Measurements from ENCODE around the gene RAB12.

Gene RAB12

GRCh38 chr18:8601277-8602032, 7.8 kb upstream of the RAB12 start:
- Histone ChIP-seq H3K36me3 (ENCODE audit: insufficient read depth, low read length) (no peaks in the 10 kb centered on the region), H3K4me1 (ENCODE audit: control insufficient read depth, insufficient read depth, low read length) (no peaks in the 10 kb centered on the region), H3K9me3 (replicated peaks; ENCODE audit: low read length) (no peaks in the 10 kb centered on the region), H3K4me2 (ENCODE audit: low read length) (no peak overlapping the region), H3K4me3 (ENCODE audit: low read length) (no peak overlapping the region), H3K9ac (ENCODE audit: low read depth, low read length) (no peak overlapping the region), H3K27me3 (ENCODE audit: control insufficient read depth, insufficient read depth, low read length) (peaks cover 29% of the 10 kb centered on the region)

GRCh38 chr18:8602040-8602439, 7.2 kb upstream of the RAB12 start:
- Histone ChIP-seq H3K9me3 (replicated peaks; ENCODE audit: low read length) (no peaks in the 10 kb centered on the region), H3K4me1 (ENCODE audit: control insufficient read depth, insufficient read depth, low read length) (no peaks in the 10 kb centered on the region), H3K36me3 (ENCODE audit: insufficient read depth, low read length) (no peaks in the 10 kb centered on the region), H3K4me2 (ENCODE audit: low read length) (no peak overlapping the region), H3K9ac (ENCODE audit: low read depth, low read length) (no peak overlapping the region), H3K4me3 (ENCODE audit: low read length) (no peak overlapping the region), H3K27me3 (ENCODE audit: control insufficient read depth, insufficient read depth, low read length) (peaks cover 29% of the 10 kb centered on the region)

DNA sequence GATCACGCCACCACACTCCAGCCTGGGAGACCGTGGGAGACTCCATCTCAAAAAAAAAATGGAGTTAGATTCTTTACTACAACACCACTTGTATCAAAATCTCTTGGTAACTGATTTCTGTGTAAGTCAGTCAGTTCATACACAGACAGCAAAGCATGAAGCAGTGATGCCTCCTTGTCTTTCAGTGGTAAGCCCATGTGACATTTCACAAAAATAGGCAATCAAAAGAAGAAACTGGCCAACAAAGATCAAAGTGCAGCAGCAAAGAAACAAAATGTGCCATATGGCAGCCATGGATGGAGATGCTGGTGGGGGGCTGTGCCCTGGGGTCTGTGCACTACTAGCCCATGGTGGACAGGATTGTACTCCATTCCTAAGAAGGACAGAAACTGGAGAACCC, 6.7 kb upstream of the RAB12 start:
- Histone ChIP-seq H3K27me3 (ENCODE audit: control insufficient read depth, insufficient read depth, low read length) (peaks cover 29% of the 10 kb centered on the region), H3K4me1 (ENCODE audit: control insufficient read depth, insufficient read depth, low read length) (peaks cover 2% of the 10 kb centered on the region), H3K9me3 (replicated peaks; ENCODE audit: low read length) (no peaks in the 10 kb centered on the region), H3K36me3 (ENCODE audit: insufficient read depth, low read length) (no peaks in the 10 kb centered on the region), H3K9ac (ENCODE audit: low read depth, low read length) (no peak overlapping the region), H3K4me2 (ENCODE audit: low read length) (no peak overlapping the region), H3K4me3 (ENCODE audit: low read length) (no peak overlapping the region)

- Histone ChIP-seq H3K4me2 (ENCODE audit: low read length) (no peak overlapping the region), H3K4me1 (ENCODE audit: control insufficient read depth, insufficient read depth, low read length) (peaks cover 15% of the 10 kb centered on the region), H3K9me3 (replicated peaks; ENCODE audit: low read length) (no peaks in the 10 kb centered on the region), H3K9ac (ENCODE audit: low read depth, low read length) (no peak overlapping the region), H3K36me3 (ENCODE audit: insufficient read depth, low read length) (no peaks in the 10 kb centered on the region), H3K4me3 (ENCODE audit: low read length) (no peak overlapping the region), H3K27me3 (ENCODE audit: control insufficient read depth, insufficient read depth, low read length) (peaks cover 22% of the 10 kb centered on the region)
Observed at GRCh38 chr18:8603663-8604520, 5.3 kb upstream of the RAB12 start.

GRCh38 chr18:8605974-8606373, 3.3 kb upstream of the RAB12 start:
- no peaks in the 10 kb centered on the region for H3K9me3 ChIP-seq (replicated peaks; ENCODE audit: low read length)
- no peaks in the 10 kb centered on the region for H3K36me3 ChIP-seq (ENCODE audit: insufficient read depth, low read length)
- peaks cover 21% of the 10 kb centered on the region for H3K4me1 ChIP-seq (ENCODE audit: control insufficient read depth, insufficient read depth, low read length)
- no peak overlapping the region for H3K4me3 ChIP-seq (ENCODE audit: low read length)
- no peak overlapping the region for H3K4me2 ChIP-seq (ENCODE audit: low read length)
- peaks cover 10% of the 10 kb centered on the region for H3K27me3 ChIP-seq (ENCODE audit: control insufficient read depth, insufficient read depth, low read length)
- no peak overlapping the region for H3K9ac ChIP-seq (ENCODE audit: low read depth, low read length)

DNA sequence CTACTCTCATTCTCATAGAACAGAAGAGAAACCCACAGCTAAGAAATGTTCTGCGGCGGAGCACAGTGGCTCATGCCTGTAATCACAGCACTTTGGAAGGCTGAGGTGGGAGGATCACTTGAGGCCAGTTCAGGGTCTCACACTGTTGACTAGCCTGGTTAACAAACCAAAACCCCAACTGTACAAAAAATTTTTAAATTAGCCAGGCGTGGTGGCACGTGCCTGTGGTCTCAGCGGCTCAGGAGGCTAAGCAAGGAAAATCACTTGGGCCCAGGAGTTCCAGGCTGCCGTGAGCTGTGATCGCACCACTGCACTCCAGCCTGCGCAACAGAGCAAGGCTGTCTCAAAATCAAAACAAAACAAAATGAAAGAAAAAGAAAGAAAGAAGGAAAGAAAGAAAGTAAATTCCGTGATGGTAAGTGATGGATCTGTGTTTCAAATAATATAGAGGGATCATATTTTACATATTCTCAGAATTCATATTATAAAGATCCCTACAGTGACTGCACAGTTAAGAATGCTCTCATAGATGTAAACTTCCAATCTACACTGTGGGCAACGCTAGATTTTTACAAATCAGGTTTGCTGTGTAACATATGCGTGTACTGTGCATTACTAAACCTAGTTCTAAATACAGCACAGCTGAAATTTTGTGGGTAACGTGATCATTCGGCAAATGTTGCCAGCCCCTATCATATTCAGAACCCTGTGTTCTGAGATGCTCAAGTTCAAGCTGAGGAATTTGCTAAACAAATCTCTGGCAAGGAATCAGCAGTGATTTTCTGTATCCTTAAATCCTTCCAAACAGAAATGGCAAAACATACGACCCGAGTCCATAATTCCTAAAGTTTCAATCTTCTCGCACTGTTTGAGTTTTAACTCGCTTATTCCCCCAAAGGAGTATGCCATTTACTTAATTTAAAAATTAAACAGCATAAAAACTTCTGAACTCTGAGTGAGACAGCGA, 1.2 kb upstream of the RAB12 start:
- Histone ChIP-seq H3K27me3 (ENCODE audit: control insufficient read depth, insufficient read depth, low read length) (peaks cover 4% of the 10 kb centered on the region), H3K36me3 (ENCODE audit: insufficient read depth, low read length) (peaks cover 7% of the 10 kb centered on the region), H3K4me1 (ENCODE audit: control insufficient read depth, insufficient read depth, low read length) (peaks cover 27% of the 10 kb centered on the region), H3K9ac (ENCODE audit: low read depth, low read length) (peak overlapping the region; percentile 78), H3K4me2 (ENCODE audit: low read length) (peak overlapping the region; percentile 90), H3K9me3 (replicated peaks; ENCODE audit: low read length) (no peaks in the 10 kb centered on the region), H3K4me3 (ENCODE audit: low read length) (peak overlapping the region; percentile 90)

- H3K36me3 ChIP-seq (ENCODE audit: insufficient read depth, low read length), result peaks cover 7% of the 10 kb centered on the region
- no peaks in the 10 kb centered on the region for H3K9me3 ChIP-seq (replicated peaks; ENCODE audit: low read length)
- peaks cover 28% of the 10 kb centered on the region for H3K4me1 ChIP-seq (ENCODE audit: control insufficient read depth, insufficient read depth, low read length)
- peak overlapping the region; percentile 93 for H3K9ac ChIP-seq (ENCODE audit: low read depth, low read length)
- peak overlapping the region; percentile 90 for H3K4me3 ChIP-seq (ENCODE audit: low read length)
- peak overlapping the region; percentile 88 for H3K4me2 ChIP-seq (ENCODE audit: low read length)
- H3K27me3 ChIP-seq (ENCODE audit: control insufficient read depth, insufficient read depth, low read length), result no peaks in the 10 kb centered on the region
Observed at GRCh38 chr18:8609659-8610458, 622 bp downstream of the RAB12 start.

DNA sequence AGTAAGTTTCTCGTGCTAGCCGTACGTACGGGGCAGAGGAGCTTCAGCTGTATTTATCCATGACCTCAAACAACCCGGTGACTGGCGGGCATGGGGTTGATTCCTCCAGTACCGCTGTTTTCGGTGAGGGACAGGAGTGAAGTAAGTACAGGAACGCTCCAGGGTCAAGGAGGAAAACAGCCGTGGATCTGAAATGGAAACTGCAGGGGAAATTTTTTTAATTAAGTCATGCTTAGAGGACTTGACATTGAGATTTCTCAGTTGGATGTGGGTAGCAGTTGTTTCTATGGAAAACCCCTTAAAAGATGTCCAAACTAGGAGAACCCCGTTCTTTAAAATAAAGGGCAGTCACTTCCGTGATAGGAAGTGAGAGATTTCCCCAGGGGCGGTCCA, 1.2 kb downstream of the RAB12 start:
- Histone ChIP-seq H3K9me3 (replicated peaks; ENCODE audit: low read length) (no peaks in the 10 kb centered on the region), H3K9ac (ENCODE audit: low read depth, low read length) (peak overlapping the region; percentile 93), H3K4me1 (ENCODE audit: control insufficient read depth, insufficient read depth, low read length) (peaks cover 33% of the 10 kb centered on the region), H3K4me3 (ENCODE audit: low read length) (peak overlapping the region; percentile 90), H3K27me3 (ENCODE audit: control insufficient read depth, insufficient read depth, low read length) (no peaks in the 10 kb centered on the region), H3K4me2 (ENCODE audit: low read length) (peak overlapping the region; percentile 88), H3K36me3 (ENCODE audit: insufficient read depth, low read length) (peaks cover 7% of the 10 kb centered on the region)

GRCh38 chr18:8611916-8612576, 2.8 kb downstream of the RAB12 start:
- Histone ChIP-seq H3K9ac (ENCODE audit: low read depth, low read length) (no peak overlapping the region), H3K4me1 (ENCODE audit: control insufficient read depth, insufficient read depth, low read length) (peaks cover 43% of the 10 kb centered on the region), H3K4me3 (ENCODE audit: low read length) (no peak overlapping the region), H3K36me3 (ENCODE audit: insufficient read depth, low read length) (peaks cover 7% of the 10 kb centered on the region), H3K9me3 (replicated peaks; ENCODE audit: low read length) (no peaks in the 10 kb centered on the region), H3K27me3 (ENCODE audit: control insufficient read depth, insufficient read depth, low read length) (no peaks in the 10 kb centered on the region), H3K4me2 (ENCODE audit: low read length) (peak overlapping the region; percentile 88)

DNA sequence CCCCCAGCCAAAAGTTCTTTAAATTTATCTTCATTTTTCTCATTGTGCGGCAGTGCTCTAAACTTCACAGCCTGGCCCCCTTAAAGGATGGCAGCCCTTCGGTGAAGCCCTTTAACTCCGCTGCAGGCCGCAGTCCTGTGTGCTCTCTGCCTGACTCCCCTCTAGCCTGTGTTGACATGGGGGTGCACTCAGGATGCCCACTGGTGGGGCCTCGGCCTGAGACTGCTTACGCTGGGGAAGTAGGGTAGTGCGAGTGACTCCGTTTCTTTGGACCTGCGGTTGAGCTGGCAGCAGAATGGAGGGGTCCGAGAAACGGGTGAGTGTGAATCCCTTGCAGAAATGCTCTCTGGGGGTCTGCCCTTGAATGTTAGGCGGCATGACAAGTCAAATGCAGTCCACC, 5.6 kb downstream of the RAB12 start:
- no peak overlapping the region for H3K9ac ChIP-seq (ENCODE audit: low read depth, low read length)

More for the DNA sequence above, 5.6 kb downstream of the RAB12 start:
- peaks cover 7% of the 10 kb centered on the region for H3K36me3 ChIP-seq (ENCODE audit: insufficient read depth, low read length)
- peak overlapping the region; percentile 17 for H3K4me2 ChIP-seq (ENCODE audit: low read length)
- H3K4me3 ChIP-seq (ENCODE audit: low read length), result no peak overlapping the region
- H3K4me1 ChIP-seq (ENCODE audit: control insufficient read depth, insufficient read depth, low read length), result peaks cover 26% of the 10 kb centered on the region
- H3K9me3 ChIP-seq (replicated peaks; ENCODE audit: low read length), result no peaks in the 10 kb centered on the region
- no peaks in the 10 kb centered on the region for H3K27me3 ChIP-seq (ENCODE audit: control insufficient read depth, insufficient read depth, low read length)
